ENCODE results near the gene REEP5. TPM values are rescaled to one million over a fixed set of nuclear protein-coding genes. Genes with fewer than 3 reads are reported as not detected.

REEP5 gene
- total RNA-seq, 1 donor from 2014 or later, result 25.8 TPM

- Mint-ChIP-seq H3K4me3 (no peak overlapping the region), H3K27ac (ENCODE audit: unreplicated experiment) (no peak overlapping the region), H3K36me3 (ENCODE audit: low read depth) (no peaks in the 10 kb centered on the region), H3K27me3 (ENCODE audit: low read depth) (no peaks in the 10 kb centered on the region), H3K9me3 (no peaks in the 10 kb centered on the region), H3K4me1 (peaks cover 4% of the 10 kb centered on the region)
- TF ChIP-seq CTCF (conservative IDR thresholded peaks at IDR 0.05), result no peak
- DNase-seq (ENCODE audit: low read depth, low spot score), result no peak
Observed at GRCh38 chr5:112935675-112936074, 13.6 kb upstream of the REEP5 start.

GRCh38 chr5:112934366-112934663, 12.3 kb upstream of the REEP5 start:
- H3K27ac Mint-ChIP-seq (ENCODE audit: unreplicated experiment), result no peak overlapping the region
- peaks cover 4% of the 10 kb centered on the region for H3K4me1 Mint-ChIP-seq
- H3K36me3 Mint-ChIP-seq (ENCODE audit: low read depth), result no peaks in the 10 kb centered on the region
- TF ChIP-seq CTCF (conservative IDR thresholded peaks at IDR 0.05), result no peak
- H3K9me3 Mint-ChIP-seq, result no peaks in the 10 kb centered on the region
- H3K4me3 Mint-ChIP-seq, result no peak overlapping the region
- DNase-seq (ENCODE audit: low read depth, low spot score), result no peak
- H3K27me3 Mint-ChIP-seq (ENCODE audit: low read depth), result no peaks in the 10 kb centered on the region

- no peak overlapping the region for H3K4me3 Mint-ChIP-seq
- no peaks in the 10 kb centered on the region for H3K27me3 Mint-ChIP-seq (ENCODE audit: low read depth)
- no peak overlapping the region for H3K27ac Mint-ChIP-seq (ENCODE audit: unreplicated experiment)
- TF ChIP-seq CTCF (conservative IDR thresholded peaks at IDR 0.05), result no peak
- DNase-seq (ENCODE audit: low read depth, low spot score), result no peak
- H3K36me3 Mint-ChIP-seq (ENCODE audit: low read depth), result no peaks in the 10 kb centered on the region
- H3K9me3 Mint-ChIP-seq, result no peaks in the 10 kb centered on the region
- H3K4me1 Mint-ChIP-seq, result peaks cover 4% of the 10 kb centered on the region
Observed at GRCh38 chr5:112933651-112934365, 11.8 kb upstream of the REEP5 start.

- Mint-ChIP-seq H3K4me3 (no peak overlapping the region), H3K27ac (ENCODE audit: unreplicated experiment) (no peak overlapping the region), H3K27me3 (ENCODE audit: low read depth) (no peaks in the 10 kb centered on the region), H3K4me1 (peaks cover 4% of the 10 kb centered on the region), H3K9me3 (no peaks in the 10 kb centered on the region), H3K36me3 (ENCODE audit: low read depth) (no peaks in the 10 kb centered on the region)
- DNase-seq (ENCODE audit: low read depth, low spot score), result no peak
- TF ChIP-seq CTCF (conservative IDR thresholded peaks at IDR 0.05), result no peak
Observed at GRCh38 chr5:112933105-112933504, 11.1 kb upstream of the REEP5 start.

- TF ChIP-seq CTCF (conservative IDR thresholded peaks at IDR 0.05), result no peak
- Mint-ChIP-seq H3K4me3 (no peak overlapping the region), H3K9me3 (no peaks in the 10 kb centered on the region), H3K4me1 (peaks cover 4% of the 10 kb centered on the region), H3K36me3 (ENCODE audit: low read depth) (no peaks in the 10 kb centered on the region), H3K27ac (ENCODE audit: unreplicated experiment) (no peak overlapping the region), H3K27me3 (ENCODE audit: low read depth) (no peaks in the 10 kb centered on the region)
- no peak for DNase-seq (ENCODE audit: low read depth, low spot score)
Observed at GRCh38 chr5:112931473-112931872, 9.4 kb upstream of the REEP5 start.

GRCh38 chr5:112930082-112930344, 8.0 kb upstream of the REEP5 start:
- DNase-seq (ENCODE audit: low read depth, low spot score), result no peak
- H3K9me3 Mint-ChIP-seq, result no peaks in the 10 kb centered on the region
- H3K36me3 Mint-ChIP-seq (ENCODE audit: low read depth), result no peaks in the 10 kb centered on the region
- no peak for TF ChIP-seq CTCF (conservative IDR thresholded peaks at IDR 0.05)
- no peak overlapping the region for H3K4me3 Mint-ChIP-seq
- H3K27ac Mint-ChIP-seq (ENCODE audit: unreplicated experiment), result no peak overlapping the region
- H3K27me3 Mint-ChIP-seq (ENCODE audit: low read depth), result no peaks in the 10 kb centered on the region
- peaks cover 4% of the 10 kb centered on the region for H3K4me1 Mint-ChIP-seq

All from neural crest cell (in vitro differentiated cells).